Trophoblast cell (in vitro differentiated cells and primary cell): ENCODE results near the gene PSRC1.
A peak's percentile ranks its signal among the peaks of the same experiment; 100 is the strongest.

ENCODE experiments used
- DNase-seq, 2 donors: peaks; one replicate each; pipeline ENCODE4 v3.0.0-alpha.2; 2016
- H2AFZ ChIP-seq: 2 replicates; pipeline ENCODE4 v1.6.1; 2013; ENCODE audit warnings: low read length, moderate library complexity, mild to moderate bottlenecking; ENCODE audit not compliant: insufficient read depth, poor library complexity
- H2AK5ac ChIP-seq: 2 replicates; pipeline ENCODE4 v1.6.1; 2013; ENCODE audit warnings: mild to moderate bottlenecking, low read length
- H2BK120ac ChIP-seq: 2 replicates; pipeline ENCODE4 v1.6.1; 2013; ENCODE audit warnings: low read length, mild to moderate bottlenecking, moderate library complexity; ENCODE audit not compliant: insufficient read depth, poor library complexity
- H2BK12ac ChIP-seq: 2 replicates; pipeline ENCODE4 v1.6.1; 2013; ENCODE audit warnings: mild to moderate bottlenecking, low read length, moderate library complexity
- H2BK5ac ChIP-seq: 2 replicates; pipeline ENCODE4 v1.6.1; 2013; ENCODE audit warnings: low read length, low read depth, moderate library complexity, mild to moderate bottlenecking; ENCODE audit not compliant: poor library complexity
- H3K14ac ChIP-seq: 2 replicates; pipeline ENCODE4 v1.6.1; 2013; ENCODE audit warnings: mild to moderate bottlenecking, low read length
- H3K18ac ChIP-seq: 2 replicates; pipeline ENCODE4 v1.6.1; 2013; ENCODE audit warnings: mild to moderate bottlenecking, low read length
- H3K23ac ChIP-seq: 2 replicates; pipeline ENCODE4 v1.6.1; 2013; ENCODE audit warnings: low read length
- H3K27ac ChIP-seq: 2 replicates; pipeline ENCODE4 v1.5.1; 2013; ENCODE audit warnings: low read depth, mild to moderate bottlenecking, inconsistent platforms, low read length, moderate library complexity
- H3K27me3 ChIP-seq: 2 replicates; pipeline ENCODE4 v1.6.1; 2013; ENCODE audit warnings: inconsistent platforms, mild to moderate bottlenecking, low read length, moderate library complexity; ENCODE audit not compliant: insufficient read depth
- H3K36me3 ChIP-seq, 2 experiments: 1 replicate in 1 of 2; 2 replicates in 1 of 2; pipeline ENCODE4 v1.6.1; 2013; ENCODE audit warnings: low read length in 2 of 2, mild to moderate bottlenecking in 2 of 2, moderate library complexity in 1 of 2; ENCODE audit not compliant: insufficient read depth in 2 of 2, control insufficient read depth in 1 of 2
- H3K4ac ChIP-seq: 2 replicates; pipeline ENCODE4 v1.6.1; 2013; ENCODE audit warnings: low read depth, mild to moderate bottlenecking, low read length, moderate library complexity
- H3K4me1 ChIP-seq, 2 experiments: 1 replicate in 1 of 2; 2 replicates in 1 of 2; pipeline ENCODE4 v1.6.1; 2013; ENCODE audit warnings: low read length in 2 of 2, mild to moderate bottlenecking in 2 of 2, moderate library complexity in 1 of 2; ENCODE audit not compliant: insufficient read depth in 2 of 2, control insufficient read depth in 1 of 2
- H3K4me2 ChIP-seq: 2 replicates; pipeline ENCODE4 v1.6.1; 2013; ENCODE audit warnings: inconsistent platforms, mild to moderate bottlenecking, low read length, moderate library complexity
- H3K4me3 ChIP-seq: 2 replicates; pipeline ENCODE4 v1.5.1; 2013; ENCODE audit warnings: mild to moderate bottlenecking, low read depth, low read length, inconsistent platforms
- H3K79me1 ChIP-seq: one replicate; pipeline ENCODE4 v1.6.1; 2013; ENCODE audit warnings: low read length
- H3K79me2 ChIP-seq: 2 replicates; pipeline ENCODE4 v1.6.1; 2013; ENCODE audit warnings: low read length, mild to moderate bottlenecking; ENCODE audit not compliant: control insufficient read depth, insufficient read depth, poor library complexity
- H3K9ac ChIP-seq: 2 replicates; pipeline ENCODE4 v1.6.1; 2013; ENCODE audit warnings: mild to moderate bottlenecking, low read length
- H3K9me3 ChIP-seq: 2 replicates; pipeline ENCODE4 v1.6.1; 2013; ENCODE audit warnings: low read depth, mild to moderate bottlenecking, control low read depth, inconsistent platforms, low read length; ENCODE audit not compliant: insufficient read depth
- H4K12ac ChIP-seq: 2 replicates; pipeline ENCODE4 v1.6.1; 2013; ENCODE audit warnings: low read depth, mild to moderate bottlenecking, low read length, moderate library complexity
- H4K8ac ChIP-seq: 2 replicates; pipeline ENCODE4 v1.6.1; 2013; ENCODE audit warnings: low read depth, mild to moderate bottlenecking, low read length, moderate library complexity
- H4K91ac ChIP-seq: one replicate; pipeline ENCODE4 v1.6.1; 2013; ENCODE audit warnings: low read depth, mild to moderate bottlenecking, low read length, moderate library complexity
- WGBS: extraction: QIAGEN DNeasy Blood & Tissue Kit; methylation state at CpG from one replicate; pipeline ENCODE4 v1.1.7; 2013; ENCODE audit warnings: missing lambda C conversion rate; ENCODE audit not compliant: insufficient read length, insufficient coverage; ENCODE audit errors: extremely low coverage; 5-methylcytosine and 5-hydroxymethylcytosine counted together

Gene PSRC1

DNA sequence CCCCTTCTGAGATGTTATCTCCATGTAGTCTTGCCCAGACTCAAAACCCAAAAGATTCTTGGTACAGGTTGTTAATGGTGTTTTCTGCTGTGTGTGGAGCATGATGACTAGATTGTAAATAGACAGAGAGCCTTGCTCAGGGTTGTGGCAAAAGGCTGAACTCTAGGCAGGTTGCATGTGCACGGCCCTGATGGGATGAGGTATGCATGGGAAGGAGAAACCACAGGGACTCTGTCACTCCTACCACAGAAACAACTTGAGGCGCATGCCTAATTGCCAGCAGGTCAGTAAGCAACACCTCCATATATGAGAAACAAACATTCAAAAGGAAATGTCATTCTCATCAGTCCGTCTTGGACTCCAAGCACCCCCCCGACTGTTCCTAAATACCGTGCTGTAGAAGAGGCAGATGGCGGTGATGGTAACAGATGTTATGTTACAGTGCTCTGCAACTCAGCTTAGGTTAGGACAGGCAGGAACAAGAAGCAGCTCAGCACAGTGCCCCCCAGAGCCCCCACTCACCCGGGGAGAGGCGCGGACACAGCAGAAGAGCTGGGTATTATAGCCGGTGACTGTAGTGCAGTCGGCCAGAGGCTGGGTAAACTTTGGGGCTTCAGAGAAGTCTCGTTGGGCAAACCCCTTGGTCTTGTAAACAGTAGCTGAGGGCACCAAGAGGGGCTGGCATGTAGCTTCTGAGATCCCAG lies 12.9 kb upstream of the PSRC1 start:
- H4K12ac ChIP-seq: no peak overlapping the region
- peak overlapping the region; percentile 53 for H2AK5ac ChIP-seq
- WGBS: no CpG with 5 or more reads among the region's 12 CpGs

DNA sequence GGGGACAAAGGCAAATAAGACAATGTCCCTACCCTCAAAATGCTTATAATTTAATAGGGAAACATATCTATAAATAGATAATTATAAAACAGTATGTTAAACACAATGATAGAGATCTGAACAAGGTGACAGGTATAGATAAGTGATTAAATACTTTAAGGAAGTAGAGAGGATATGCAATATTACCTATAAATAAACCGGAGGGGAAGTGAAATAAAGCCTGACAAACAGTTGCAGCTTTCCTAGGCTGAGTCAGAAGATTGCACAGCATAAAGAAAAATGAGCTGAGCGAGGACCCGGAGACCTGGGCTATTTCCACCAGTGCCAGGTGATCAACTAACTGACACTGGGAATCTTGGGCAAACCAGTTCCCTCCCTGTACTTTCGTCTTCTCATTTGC lies 11.5 kb upstream of the PSRC1 start:
- Histone ChIP-seq H3K9ac (no peak overlapping the region), H3K27ac (no peak overlapping the region)

More for the DNA sequence above, 12.9 kb upstream of the PSRC1 start:
- no peak overlapping the region for H3K9ac ChIP-seq
- H3K4me1 ChIP-seq: peaks cover 42 to 43% of the 10 kb centered on the region in 2 experiments
- no peak overlapping the region for H3K4me3 ChIP-seq
- peak overlapping the region; percentile 52 for H4K8ac ChIP-seq
- H4K91ac ChIP-seq: peak overlapping the region; percentile 89
- DNase-seq: no peak
- H2BK120ac ChIP-seq: peak overlapping the region; percentile 77
- peak overlapping the region; percentile 78 for H3K18ac ChIP-seq
- H2BK5ac ChIP-seq: peak overlapping the region; percentile 36
- peak overlapping the region; percentile 32 for H3K4ac ChIP-seq
- H3K27ac ChIP-seq: no peak overlapping the region
- peaks cover 48% of the 10 kb centered on the region for H3K79me1 ChIP-seq
- peaks cover 17% of the 10 kb centered on the region for H3K79me2 ChIP-seq
- H3K23ac ChIP-seq: no peak overlapping the region
- H2AFZ ChIP-seq: no peak overlapping the region
- no peaks in the 10 kb centered on the region for H3K27me3 ChIP-seq
- no peaks in the 10 kb centered on the region for H3K36me3 ChIP-seq
- H2BK12ac ChIP-seq: peak overlapping the region; percentile 93
- no peak overlapping the region for H3K4me2 ChIP-seq
- H3K9me3 ChIP-seq: no peaks in the 10 kb centered on the region
- peak overlapping the region; percentile 57 for H3K14ac ChIP-seq

GRCh38 chr1:109293026-109293425 lies 10.1 kb upstream of the PSRC1 start:
- Histone ChIP-seq H3K4me1 (peaks cover 24% of the 10 kb centered on the region in 2 experiments), H3K27me3 (no peaks in the 10 kb centered on the region), H3K79me2 (peaks cover 10% of the 10 kb centered on the region), H4K91ac (peak overlapping the region; percentile 32), H2BK5ac (no peak overlapping the region), H3K27ac (no peak overlapping the region), H3K23ac (no peak overlapping the region), H2AK5ac (no peak overlapping the region), H3K14ac (no peak overlapping the region), H3K36me3 (no peaks in the 10 kb centered on the region), H3K9ac (no peak overlapping the region), H3K9me3 (no peaks in the 10 kb centered on the region), H4K12ac (no peak overlapping the region), H3K4ac (no peak overlapping the region), H3K4me2 (no peak overlapping the region), H2BK12ac (peak overlapping the region; percentile 37), H2AFZ (no peak overlapping the region), H3K4me3 (no peak overlapping the region), H2BK120ac (peak overlapping the region; percentile 64), H3K18ac (no peak overlapping the region), H3K79me1 (peaks cover 31% of the 10 kb centered on the region), H4K8ac (no peak overlapping the region)
- no CpG with 5 or more reads among the region's 2 CpGs for WGBS
- DNase-seq: no peak

More for the DNA sequence above, 11.5 kb upstream of the PSRC1 start:
- no peak overlapping the region for H3K23ac ChIP-seq
- DNase-seq: no peak
- no peak overlapping the region for H3K14ac ChIP-seq
- no peak overlapping the region for H4K8ac ChIP-seq
- peaks cover 30 to 32% of the 10 kb centered on the region in 2 experiments for H3K4me1 ChIP-seq
- H4K91ac ChIP-seq: no peak overlapping the region
- no peak overlapping the region for H3K4me3 ChIP-seq
- H2AK5ac ChIP-seq: no peak overlapping the region
- H2BK120ac ChIP-seq: no peak overlapping the region
- H4K12ac ChIP-seq: no peak overlapping the region
- peaks cover 10% of the 10 kb centered on the region for H3K79me2 ChIP-seq
- H3K79me1 ChIP-seq: peaks cover 36% of the 10 kb centered on the region
- no peak overlapping the region for H2AFZ ChIP-seq
- no peaks in the 10 kb centered on the region for H3K36me3 ChIP-seq
- H2BK12ac ChIP-seq: no peak overlapping the region
- no peak overlapping the region for H3K4me2 ChIP-seq
- H3K27me3 ChIP-seq: no peaks in the 10 kb centered on the region
- no peak overlapping the region for H3K4ac ChIP-seq
- H3K18ac ChIP-seq: no peak overlapping the region
- H2BK5ac ChIP-seq: no peak overlapping the region
- H3K9me3 ChIP-seq: no peaks in the 10 kb centered on the region
- WGBS: no CpG with 5 or more reads among the region's 4 CpGs

DNA sequence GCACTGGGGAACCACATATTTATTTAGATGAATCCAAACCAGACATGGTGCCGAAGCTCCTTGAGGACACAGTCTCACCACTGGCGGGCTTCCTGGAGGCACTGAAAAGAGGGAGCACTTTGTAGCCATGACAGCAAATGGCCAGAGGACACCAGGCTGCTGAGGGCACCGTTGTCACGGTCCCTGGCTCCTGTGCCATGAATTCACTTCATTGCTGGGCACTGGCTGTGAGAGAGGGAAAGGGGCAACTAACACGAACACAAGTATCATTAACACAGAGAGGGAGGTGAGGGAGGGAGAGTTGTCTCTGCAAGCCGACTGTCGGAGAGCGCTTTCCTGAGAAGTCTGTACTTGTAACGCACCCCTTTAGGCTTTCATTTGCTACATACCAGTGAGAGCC lies 9.4 kb upstream of the PSRC1 start:
- Histone ChIP-seq H3K4ac (no peak overlapping the region), H3K79me2 (peaks cover 4% of the 10 kb centered on the region), H3K27me3 (no peaks in the 10 kb centered on the region), H4K8ac (peak overlapping the region; percentile 46), H3K4me1 (peaks cover 17 to 18% of the 10 kb centered on the region in 2 experiments), H2BK5ac (no peak overlapping the region), H3K4me2 (no peak overlapping the region), H2BK120ac (peak overlapping the region; percentile 79), H3K79me1 (peaks cover 25% of the 10 kb centered on the region), H3K23ac (no peak overlapping the region), H3K9me3 (no peaks in the 10 kb centered on the region), H4K91ac (peak overlapping the region; percentile 73), H3K18ac (peak overlapping the region; percentile 41), H3K27ac (no peak overlapping the region), H3K14ac (no peak overlapping the region), H2AFZ (peak overlapping the region; percentile 37), H2AK5ac (peak overlapping the region; percentile 94), H3K36me3 (no peaks in the 10 kb centered on the region), H4K12ac (no peak overlapping the region), H2BK12ac (peak overlapping the region; percentile 92), H3K4me3 (no peak overlapping the region), H3K9ac (no peak overlapping the region)
- no CpG with 5 or more reads among the region's 9 CpGs for WGBS
- DNase-seq: no peak
